Measurements from ENCODE around the gene TPTE.
"Not testable (repeated sequence)": the region's sequence is repeated elsewhere in the genome, so short reads cannot be mapped to it uniquely, and the experiment has no call there.

Gene TPTE

GRCh38 chr21:10521091-10521598 lies at the start of gene TPTE:
Gene TPTE (plus strand): TSS chr21:10521583. CDS start chr21:10538724, 17,141 bp downstream.
- no peak for DNase-seq

GRCh38 chr21:10471999-10472398 lies 49.4 kb upstream of the TPTE start:
- not testable (repeated sequence) for DNase-seq

- not testable (repeated sequence) for DNase-seq
These were observed 43.6 kb upstream of the TPTE start for GRCh38 chr21:10477794-10478193.

GRCh38 chr21:10479875-10480274 lies 41.5 kb upstream of the TPTE start:
- not testable (repeated sequence) for DNase-seq

- not testable (repeated sequence) for DNase-seq
These were observed 36.5 kb upstream of the TPTE start for GRCh38 chr21:10484864-10485263.

- DNase-seq, result not testable (repeated sequence)
These were observed 30.9 kb upstream of the TPTE start for GRCh38 chr21:10490453-10490852.

- DNase-seq, result no peak
These were observed 10.3 kb upstream of the TPTE start for GRCh38 chr21:10511116-10511515.

- not testable (repeated sequence) for DNase-seq
These were observed 4.5 kb upstream of the TPTE start for GRCh38 chr21:10516889-10517288.

- not testable (repeated sequence) for DNase-seq
These were observed 3.5 kb upstream of the TPTE start for GRCh38 chr21:10517904-10518303.

GRCh38 chr21:10521835-10522500 lies 585 bp downstream of the TPTE start:
- DNase-seq, result not testable (repeated sequence)

- DNase-seq, result no peak
These were observed 18.6 kb downstream of the TPTE start for GRCh38 chr21:10539956-10540355.

- DNase-seq, result not testable (repeated sequence)
These were observed 23.0 kb downstream of the TPTE start for GRCh38 chr21:10544376-10544775.

GRCh38 chr21:10547868-10548267 lies 26.5 kb downstream of the TPTE start:
- not testable (repeated sequence) for DNase-seq

- not testable (repeated sequence) for DNase-seq
These were observed 27.1 kb downstream of the TPTE start for GRCh38 chr21:10548331-10548954.

- DNase-seq, result not testable (repeated sequence)
These were observed 49.4 kb downstream of the TPTE start for GRCh38 chr21:10570803-10571202.

GRCh38 chr21:10574531-10575310 lies 53.3 kb downstream of the TPTE start:
- not testable (repeated sequence) for DNase-seq

GRCh38 chr21:10575311-10575667 lies 53.9 kb downstream of the TPTE start:
- DNase-seq, result no peak

- DNase-seq, result not testable (repeated sequence)
These were observed 57.5 kb downstream of the TPTE start for GRCh38 chr21:10578910-10579309.

- DNase-seq, result not testable (repeated sequence)
These were observed 67.7 kb downstream of the TPTE start for GRCh38 chr21:10589115-10589514.

GRCh38 chr21:10607074-10607473 lies 85.7 kb downstream of the TPTE start:
- DNase-seq, result not testable (repeated sequence)

GRCh38 chr21:10614285-10614684 lies 92.9 kb downstream of the TPTE start:
- not testable (repeated sequence) for DNase-seq

GRCh38 chr21:10616061-10616460 lies 94.7 kb downstream of the TPTE start:
- not testable (repeated sequence) for DNase-seq

GRCh38 chr21:10616535-10616934 lies 95.2 kb downstream of the TPTE start:
- no peak for DNase-seq
